ENCODE data around the gene ZDHHC9. TPM values are rescaled to one million over a fixed set of nuclear protein-coding genes. Genes with fewer than 3 reads are reported as not detected.
A peak's percentile ranks its signal among the peaks of the same experiment; 100 is the strongest.

ZDHHC9 gene
- total RNA-seq, 1 donor from 2014 or later = 13.6 TPM

GRCh38 chrX:129768186-129768585 lies 75.5 kb downstream of the ZDHHC9 start:
- DNase-seq (ENCODE audit: low spot score) = no peak
- peak overlapping the region; percentile 86 for H3K27ac Mint-ChIP-seq
- peaks cover 35% of the 10 kb centered on the region for H3K4me1 Mint-ChIP-seq (ENCODE audit: low read depth)
- no peaks in the 10 kb centered on the region for H3K27me3 Mint-ChIP-seq (ENCODE audit: insufficient read depth)
- H3K36me3 Mint-ChIP-seq (ENCODE audit: low read depth) = peaks cover 2% of the 10 kb centered on the region
- no peaks in the 10 kb centered on the region for H3K9me3 Mint-ChIP-seq
- no peak overlapping the region for H3K4me3 Mint-ChIP-seq
- intact Hi-C loops (cut with micrococcal nuclease) = no loop called here

GRCh38 chrX:129763666-129764065 lies 80.0 kb downstream of the ZDHHC9 start:
- Mint-ChIP-seq H3K4me3 (no peak overlapping the region), H3K4me1 (ENCODE audit: low read depth) (peaks cover 36% of the 10 kb centered on the region), H3K9me3 (no peaks in the 10 kb centered on the region), H3K27me3 (ENCODE audit: insufficient read depth) (no peaks in the 10 kb centered on the region), H3K27ac (no peak overlapping the region), H3K36me3 (ENCODE audit: low read depth) (peaks cover 2% of the 10 kb centered on the region)
- intact Hi-C loops (cut with micrococcal nuclease) = no loop called here
- no peak for DNase-seq (ENCODE audit: low spot score)

DNA sequence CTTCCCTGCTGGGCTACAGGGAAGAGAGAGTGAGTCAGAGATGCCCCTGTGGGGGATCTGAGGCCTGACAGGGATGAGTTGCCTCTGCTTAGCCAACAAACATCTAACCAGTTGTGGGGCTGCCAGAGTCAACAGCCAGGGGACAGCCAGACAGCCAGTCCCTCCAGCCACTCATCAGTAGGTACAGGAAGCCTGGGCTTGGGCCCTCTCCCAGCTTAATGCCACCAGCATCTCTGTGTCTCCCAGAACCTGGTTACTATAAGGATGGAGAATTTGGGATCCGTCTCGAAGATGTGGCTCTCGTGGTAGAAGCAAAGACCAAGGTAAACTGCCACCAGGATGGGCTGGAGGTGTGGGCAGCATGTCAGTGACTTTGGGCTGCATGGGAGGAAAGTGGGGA lies 81.2 kb downstream of the ZDHHC9 start:
- DNase-seq (ENCODE audit: low spot score) = no peak
- Mint-ChIP-seq H3K27me3 (ENCODE audit: insufficient read depth) (no peaks in the 10 kb centered on the region), H3K27ac (no peak overlapping the region), H3K9me3 (no peaks in the 10 kb centered on the region), H3K4me3 (no peak overlapping the region), H3K4me1 (ENCODE audit: low read depth) (peaks cover 39% of the 10 kb centered on the region), H3K36me3 (ENCODE audit: low read depth) (peaks cover 2% of the 10 kb centered on the region)
- intact Hi-C loops (cut with micrococcal nuclease) = no loop called here

GRCh38 chrX:129761596-129761995 lies 82.1 kb downstream of the ZDHHC9 start:
- H3K27me3 Mint-ChIP-seq (ENCODE audit: insufficient read depth) = no peaks in the 10 kb centered on the region
- H3K27ac Mint-ChIP-seq = peak overlapping the region; percentile 58
- H3K36me3 Mint-ChIP-seq (ENCODE audit: low read depth) = peaks cover under 1% of the 10 kb centered on the region
- DNase-seq (ENCODE audit: low spot score) = no peak
- no peak overlapping the region for H3K4me3 Mint-ChIP-seq
- no peaks in the 10 kb centered on the region for H3K9me3 Mint-ChIP-seq
- H3K4me1 Mint-ChIP-seq (ENCODE audit: low read depth) = peaks cover 36% of the 10 kb centered on the region
- intact Hi-C loops (cut with micrococcal nuclease) = no loop called here

GRCh38 chrX:129760981-129761380 lies 82.7 kb downstream of the ZDHHC9 start:
- Mint-ChIP-seq H3K27ac (no peak overlapping the region), H3K4me3 (no peak overlapping the region)

DNA sequence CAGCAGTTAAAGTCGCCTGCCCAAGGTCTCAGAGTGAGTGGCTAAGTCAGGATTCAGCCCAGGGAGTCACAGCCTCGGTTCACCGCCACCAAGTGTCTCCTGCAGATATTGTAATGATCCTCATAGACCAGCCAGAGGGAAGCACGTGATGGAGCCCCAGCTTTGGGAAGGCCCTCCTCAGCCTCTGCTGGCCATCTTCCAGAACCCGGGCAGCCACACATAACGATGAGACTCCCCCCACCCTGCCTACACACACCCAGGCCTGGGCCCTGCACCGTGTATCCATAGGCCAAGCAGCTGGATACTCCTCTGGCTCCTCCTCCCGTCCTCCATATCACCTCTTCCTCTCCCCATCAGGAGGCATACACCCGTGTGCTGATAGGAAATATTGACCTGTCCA lies 83.5 kb downstream of the ZDHHC9 start:
- Mint-ChIP-seq H3K4me1 (ENCODE audit: low read depth) (peaks cover 42% of the 10 kb centered on the region), H3K4me3 (no peak overlapping the region), H3K9me3 (no peaks in the 10 kb centered on the region), H3K27me3 (ENCODE audit: insufficient read depth) (no peaks in the 10 kb centered on the region), H3K36me3 (ENCODE audit: low read depth) (no peaks in the 10 kb centered on the region), H3K27ac (peak overlapping the region; percentile 91)
- no peak for DNase-seq (ENCODE audit: low spot score)
- intact Hi-C loops (cut with micrococcal nuclease) = loop anchor here (1.0 kb wide), 1 partner anchor 9 kb away; no protein-coding TSS in a partner anchor

More at GRCh38 chrX:129760981-129761380, 82.7 kb downstream of the ZDHHC9 start:
- no peaks in the 10 kb centered on the region for H3K9me3 Mint-ChIP-seq
- no peaks in the 10 kb centered on the region for H3K27me3 Mint-ChIP-seq (ENCODE audit: insufficient read depth)
- H3K4me1 Mint-ChIP-seq (ENCODE audit: low read depth) = peaks cover 40% of the 10 kb centered on the region
- no peaks in the 10 kb centered on the region for H3K36me3 Mint-ChIP-seq (ENCODE audit: low read depth)
- DNase-seq (ENCODE audit: low spot score) = no peak
- intact Hi-C loops (cut with micrococcal nuclease) = loop anchor here (1.0 kb wide), 1 partner anchor 8 kb away; no protein-coding TSS in a partner anchor

- Mint-ChIP-seq H3K9me3 (no peaks in the 10 kb centered on the region), H3K27ac (peak overlapping the region; percentile 91), H3K4me1 (ENCODE audit: low read depth) (peaks cover 48% of the 10 kb centered on the region), H3K36me3 (ENCODE audit: low read depth) (no peaks in the 10 kb centered on the region), H3K27me3 (ENCODE audit: insufficient read depth) (no peaks in the 10 kb centered on the region), H3K4me3 (peak overlapping the region; percentile 22)
- intact Hi-C loops (cut with micrococcal nuclease) = loop anchor here (1.0 to 5.0 kb wide), 6 partner anchors 10 to 107 kb away; partner anchors contain the start of genes APLN and ZDHHC9
- DNase-seq (ENCODE audit: low spot score) = peak; percentile 57
Observed at GRCh38 chrX:129759576-129760061, 84.1 kb downstream of the ZDHHC9 start.

GRCh38 chrX:129755779-129756650 lies 87.7 kb downstream of the ZDHHC9 start:
- Mint-ChIP-seq H3K4me3 (peak overlapping the region; percentile 17), H3K36me3 (ENCODE audit: low read depth) (no peaks in the 10 kb centered on the region), H3K27me3 (ENCODE audit: insufficient read depth) (no peaks in the 10 kb centered on the region), H3K27ac (peak overlapping the region; percentile 63), H3K9me3 (no peaks in the 10 kb centered on the region), H3K4me1 (ENCODE audit: low read depth) (peaks cover 57% of the 10 kb centered on the region)
- DNase-seq (ENCODE audit: low spot score) = no peak
- intact Hi-C loops (cut with micrococcal nuclease) = loop anchor here (1.0 to 5.0 kb wide), 3 partner anchors 67 to 104 kb away; partner anchors contain the start of genes APLN and ZDHHC9

GRCh38 chrX:129754056-129755024 lies 89.3 kb downstream of the ZDHHC9 start:
- Mint-ChIP-seq H3K4me1 (ENCODE audit: low read depth) (peaks cover 41% of the 10 kb centered on the region), H3K27me3 (ENCODE audit: insufficient read depth) (no peaks in the 10 kb centered on the region), H3K4me3 (no peak overlapping the region), H3K27ac (peak overlapping the region; percentile 71), H3K9me3 (no peaks in the 10 kb centered on the region), H3K36me3 (ENCODE audit: low read depth) (no peaks in the 10 kb centered on the region)
- no peak for DNase-seq (ENCODE audit: low spot score)
- intact Hi-C loops (cut with micrococcal nuclease) = loop anchor here (5.0 kb wide), 2 partner anchors 88 to 102 kb away; partner anchors contain the start of genes APLN and ZDHHC9

Other genes starting within 250 kb of the ZDHHC9 start
- gene APLN, start 188.9 kb downstream of the ZDHHC9 start, total RNA-seq = 0.12 and 0.26 TPM in 2 replicates
- gene XPNPEP2, start 104.9 kb downstream of the ZDHHC9 start, total RNA-seq = 0.16 and 0.24 TPM in 2 replicates
- gene SASH3, start 63.9 kb downstream of the ZDHHC9 start, total RNA-seq = 129 and 135 TPM in 2 replicates
- 59.3 and 62.4 TPM in 2 replicates for gene UTP14A, start 62.3 kb upstream of the ZDHHC9 start, total RNA-seq
- gene BCORL1, start 138.7 kb upstream of the ZDHHC9 start, total RNA-seq = 8.8 and 9.3 TPM in 2 replicates